Activated CD4-positive, alpha-beta T cell treated with anti-CD3 and anti-CD28 coated beads, Interleukin-2, amount 10 ng/mL, durations not matched to agents 24 days and 14 days (primary cell): ENCODE data around the gene MAGI2. TPM values are rescaled to one million over a fixed set of nuclear protein-coding genes. Genes with fewer than 3 reads are reported as not detected.

ENCODE experiments used
- DNase-seq: peaks from one replicate; pipeline ENCODE4 v3.0.0; 2022
- H3K27ac Mint-ChIP-seq: one replicate; pipeline ENCODE4 v1.8.0; 2022; ENCODE audit warnings: mild to moderate bottlenecking, mixed read lengths
- H3K27me3 Mint-ChIP-seq: one replicate; pipeline ENCODE4 v1.8.0; 2022; ENCODE audit warnings: mixed read lengths
- H3K36me3 Mint-ChIP-seq: one replicate; pipeline ENCODE4 v1.8.0; 2022; ENCODE audit warnings: low read depth, mild to moderate bottlenecking, mixed read lengths
- H3K4me1 Mint-ChIP-seq: one replicate; pipeline ENCODE4 v1.8.0; 2021; ENCODE audit warnings: mixed read lengths
- H3K4me3 Mint-ChIP-seq: one replicate; pipeline ENCODE4 v1.8.0; 2022; ENCODE audit warnings: mild to moderate bottlenecking, moderate library complexity, mixed read lengths
- H3K9me3 Mint-ChIP-seq: one replicate; pipeline ENCODE4 v1.8.0; 2021; ENCODE audit warnings: mixed read lengths
- intact Hi-C: fragments of 100-400 bp; cut with micrococcal nuclease; formaldehyde crosslinking; loops from one replicate; pipeline ENCODE4 v1.15.1; 2023
- total RNA-seq: library from RNA; stranded (reverse); gene quantifications from 2 replicates; pipeline ENCODE4 v1.2.3, GENCODE V29; 2022

Gene MAGI2
- total RNA-seq, 1 donor from 2014 or later, result 0.12 TPM

GRCh38 chr7:78080811-78081210 is 1372.7 kb downstream of the MAGI2 start:
- intact Hi-C loops, result no loop called here
- no peaks in the 10 kb centered on the region for H3K4me1 Mint-ChIP-seq
- H3K27ac Mint-ChIP-seq, result no peak overlapping the region
- no peaks in the 10 kb centered on the region for H3K9me3 Mint-ChIP-seq
- DNase-seq, result no peak
- peaks cover 10% of the 10 kb centered on the region for H3K27me3 Mint-ChIP-seq
- no peak overlapping the region for H3K4me3 Mint-ChIP-seq
- no peaks in the 10 kb centered on the region for H3K36me3 Mint-ChIP-seq

DNA sequence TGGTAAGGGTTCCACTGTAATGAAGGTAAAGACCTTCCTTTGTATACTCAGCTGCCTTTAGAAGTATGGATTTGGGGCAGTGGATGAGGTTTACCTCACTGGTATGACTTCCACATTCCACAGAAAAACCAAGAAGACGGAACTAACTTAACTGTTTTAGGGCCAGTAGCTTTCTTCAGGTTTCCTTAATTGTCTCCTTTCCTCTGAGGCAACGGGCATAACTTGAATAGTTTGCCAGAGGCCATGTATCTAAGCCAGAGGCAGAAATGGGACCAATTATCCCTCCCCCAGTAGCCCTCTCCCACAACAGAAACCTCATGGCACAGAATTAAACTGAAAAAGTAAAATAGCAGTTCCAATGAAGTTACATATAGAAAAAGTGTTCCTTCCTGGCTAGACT is 1373.2 kb downstream of the MAGI2 start:
- Mint-ChIP-seq H3K4me1 (no peaks in the 10 kb centered on the region), H3K4me3 (no peak overlapping the region), H3K9me3 (no peaks in the 10 kb centered on the region), H3K36me3 (no peaks in the 10 kb centered on the region), H3K27me3 (peaks cover 10% of the 10 kb centered on the region), H3K27ac (no peak overlapping the region)
- no peak for DNase-seq
- intact Hi-C loops, result no loop called here

- no peaks in the 10 kb centered on the region for H3K9me3 Mint-ChIP-seq
- intact Hi-C loops, result no loop called here
- no peak overlapping the region for H3K4me3 Mint-ChIP-seq
- H3K36me3 Mint-ChIP-seq, result no peaks in the 10 kb centered on the region
- no peaks in the 10 kb centered on the region for H3K4me1 Mint-ChIP-seq
- DNase-seq, result no peak
- peaks cover 6% of the 10 kb centered on the region for H3K27me3 Mint-ChIP-seq
- H3K27ac Mint-ChIP-seq, result no peak overlapping the region
Observed at GRCh38 chr7:78074713-78075112, 1378.8 kb downstream of the MAGI2 start.

DNA sequence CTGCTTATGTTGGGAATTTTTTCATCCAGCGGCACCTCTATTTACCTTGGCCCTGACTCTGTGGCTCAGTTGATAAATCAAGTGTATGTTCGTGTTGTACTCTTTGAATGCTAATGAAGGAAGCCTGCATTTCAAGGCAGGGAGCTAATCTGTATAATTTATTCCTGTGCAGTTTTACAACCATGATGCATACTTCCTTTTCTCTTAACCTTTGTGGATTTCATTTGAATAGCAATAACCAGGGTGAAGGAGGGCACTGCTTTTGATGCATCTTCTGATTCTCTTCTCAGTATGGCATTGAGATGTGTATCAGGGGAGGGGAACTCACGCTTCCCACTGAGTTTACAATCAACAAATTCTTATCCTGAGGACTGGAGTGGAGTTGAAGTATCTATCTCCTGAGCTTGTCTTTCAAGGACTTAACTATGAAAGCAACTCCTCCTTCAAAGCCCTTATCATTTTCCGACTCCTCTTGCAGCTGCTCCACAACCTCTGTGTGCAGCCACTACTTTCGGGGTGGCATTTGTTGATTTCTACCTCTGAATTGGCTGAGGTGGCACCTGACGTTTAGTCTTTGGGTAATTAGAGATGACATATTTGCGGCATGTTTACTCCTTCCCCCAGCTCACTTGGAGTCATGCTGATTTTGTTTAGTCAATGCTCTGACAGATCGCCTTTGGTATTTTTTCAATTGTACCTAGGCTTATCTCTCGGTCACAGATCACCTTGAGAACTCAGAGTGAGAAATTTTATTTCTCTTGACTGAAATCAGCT is 1379.7 kb downstream of the MAGI2 start:
- intact Hi-C loops, result no loop called here
- H3K27ac Mint-ChIP-seq, result no peak overlapping the region
- peaks cover under 1% of the 10 kb centered on the region for H3K27me3 Mint-ChIP-seq
- no peak for DNase-seq
- no peaks in the 10 kb centered on the region for H3K9me3 Mint-ChIP-seq
- no peaks in the 10 kb centered on the region for H3K4me1 Mint-ChIP-seq
- H3K36me3 Mint-ChIP-seq, result no peaks in the 10 kb centered on the region
- no peak overlapping the region for H3K4me3 Mint-ChIP-seq

- no peak overlapping the region for H3K4me3 Mint-ChIP-seq
- H3K4me1 Mint-ChIP-seq, result no peaks in the 10 kb centered on the region
- H3K36me3 Mint-ChIP-seq, result no peaks in the 10 kb centered on the region
- H3K27ac Mint-ChIP-seq, result no peak overlapping the region
- no peaks in the 10 kb centered on the region for H3K27me3 Mint-ChIP-seq
- intact Hi-C loops, result no loop called here
- no peaks in the 10 kb centered on the region for H3K9me3 Mint-ChIP-seq
- no peak for DNase-seq
Observed at GRCh38 chr7:78072201-78072590, 1381.3 kb downstream of the MAGI2 start.

DNA sequence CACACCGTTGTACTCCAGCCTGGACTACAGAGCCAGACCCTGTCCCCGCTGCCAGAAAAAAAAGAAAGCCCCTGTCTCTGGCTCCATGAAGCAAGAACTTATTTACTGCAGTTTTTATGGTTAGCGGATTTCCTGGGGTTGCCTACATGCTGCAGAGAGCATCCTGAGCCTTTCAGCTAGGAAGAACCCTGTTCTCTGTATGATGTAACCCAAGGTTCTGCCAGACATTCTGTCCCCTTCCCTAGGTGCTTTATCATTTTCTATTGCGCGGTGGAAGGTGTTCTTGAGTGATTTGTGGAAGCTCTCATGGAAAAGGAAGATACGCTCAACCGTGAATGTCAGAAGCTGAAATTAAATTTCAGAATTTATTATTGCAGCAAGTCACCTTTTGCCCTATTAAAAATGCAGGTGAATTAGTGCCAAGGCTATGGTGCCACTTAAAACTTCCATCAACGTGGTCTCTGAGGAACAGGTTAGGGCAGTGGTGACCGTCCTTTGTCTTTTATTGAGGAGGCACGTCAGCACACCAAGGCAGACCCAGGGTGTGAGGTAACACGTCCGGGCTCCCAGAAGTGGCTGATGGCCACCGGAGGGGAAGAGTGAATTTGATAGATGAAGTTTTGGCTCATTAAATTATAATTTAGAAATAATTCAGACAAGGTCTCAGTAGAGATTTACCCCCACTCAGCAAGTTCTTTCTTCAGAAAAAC is 1381.8 kb downstream of the MAGI2 start:
- H3K4me3 Mint-ChIP-seq, result no peak overlapping the region
- H3K4me1 Mint-ChIP-seq, result no peaks in the 10 kb centered on the region
- H3K36me3 Mint-ChIP-seq, result no peaks in the 10 kb centered on the region
- H3K27ac Mint-ChIP-seq, result no peak overlapping the region
- H3K9me3 Mint-ChIP-seq, result no peaks in the 10 kb centered on the region
- no peaks in the 10 kb centered on the region for H3K27me3 Mint-ChIP-seq
- DNase-seq, result no peak
- intact Hi-C loops, result no loop called here

DNA sequence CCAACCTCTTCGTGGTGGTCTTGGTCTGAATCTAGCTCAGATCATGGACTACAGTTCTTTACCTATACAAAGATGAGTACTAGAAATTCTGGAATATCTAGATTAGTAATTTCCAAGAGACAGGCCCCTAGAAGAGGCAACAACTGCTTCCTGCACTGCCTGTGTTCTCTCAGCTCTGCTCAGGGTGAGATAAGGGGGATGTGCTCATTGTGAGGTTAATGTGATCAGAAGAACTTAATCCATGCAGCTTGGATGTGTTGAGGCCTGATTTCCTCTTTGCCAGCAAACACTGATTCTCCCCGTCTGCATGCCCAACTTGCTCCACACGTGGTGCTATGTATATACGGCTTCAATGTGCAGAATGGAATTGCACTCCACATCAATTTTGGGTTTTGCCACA is 1386.9 kb downstream of the MAGI2 start:
- no peaks in the 10 kb centered on the region for H3K4me1 Mint-ChIP-seq
- H3K27me3 Mint-ChIP-seq, result no peaks in the 10 kb centered on the region
- H3K36me3 Mint-ChIP-seq, result no peaks in the 10 kb centered on the region

DNA sequence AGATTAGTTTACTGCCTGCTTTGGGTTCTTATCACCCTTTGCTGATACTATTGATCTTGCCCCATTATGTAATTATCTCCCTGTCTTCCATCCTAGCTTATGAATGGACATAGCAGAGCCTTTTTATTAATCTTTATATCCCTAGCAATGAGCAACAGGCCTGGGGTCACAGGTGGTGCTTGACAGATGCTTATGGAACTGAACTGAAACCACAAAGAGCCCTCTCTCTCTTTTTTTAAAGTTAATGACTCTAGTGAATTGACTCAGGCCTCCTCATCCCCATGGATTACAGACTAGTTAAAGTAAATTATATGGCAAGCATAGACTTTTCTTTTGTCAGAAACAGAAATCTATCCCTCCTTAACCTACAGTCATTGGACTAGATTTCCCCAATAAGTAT is 1389.7 kb downstream of the MAGI2 start:
- Mint-ChIP-seq H3K4me1 (no peaks in the 10 kb centered on the region), H3K4me3 (no peak overlapping the region), H3K27ac (no peak overlapping the region), H3K36me3 (no peaks in the 10 kb centered on the region), H3K9me3 (no peaks in the 10 kb centered on the region), H3K27me3 (peaks cover 8% of the 10 kb centered on the region)
- intact Hi-C loops, result no loop called here
- DNase-seq, result no peak

More for the DNA sequence above, 1386.9 kb downstream of the MAGI2 start:
- no peak for DNase-seq
- no peaks in the 10 kb centered on the region for H3K9me3 Mint-ChIP-seq
- intact Hi-C loops, result no loop called here
- H3K27ac Mint-ChIP-seq, result no peak overlapping the region
- H3K4me3 Mint-ChIP-seq, result no peak overlapping the region

GRCh38 chr7:78062214-78062613 is 1391.3 kb downstream of the MAGI2 start:
- no peak for DNase-seq
- no peak overlapping the region for H3K27ac Mint-ChIP-seq
- no peaks in the 10 kb centered on the region for H3K4me1 Mint-ChIP-seq
- peaks cover 8% of the 10 kb centered on the region for H3K27me3 Mint-ChIP-seq
- intact Hi-C loops, result no loop called here
- no peak overlapping the region for H3K4me3 Mint-ChIP-seq
- H3K9me3 Mint-ChIP-seq, result no peaks in the 10 kb centered on the region
- H3K36me3 Mint-ChIP-seq, result no peaks in the 10 kb centered on the region

DNA sequence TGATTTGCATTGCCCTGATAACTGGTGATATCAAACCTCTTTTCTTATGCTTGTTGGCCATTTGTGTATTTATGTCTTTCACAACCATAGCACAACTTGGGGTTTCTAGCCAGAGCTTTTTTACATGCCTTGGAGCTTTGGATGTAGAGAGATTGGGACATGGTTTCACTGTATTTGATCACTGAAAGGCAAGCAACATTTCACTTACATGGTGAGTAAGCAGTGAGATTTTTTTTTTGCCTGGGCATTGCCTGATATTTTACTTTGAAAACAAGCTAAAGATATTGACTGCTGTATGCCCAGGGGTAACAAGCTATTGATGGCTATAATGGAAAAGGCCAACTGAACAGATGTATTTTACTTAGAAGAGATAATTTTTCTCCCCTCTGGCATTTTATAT is 1395.9 kb downstream of the MAGI2 start:
- intact Hi-C loops, result no loop called here
- Mint-ChIP-seq H3K4me3 (no peak overlapping the region), H3K36me3 (no peaks in the 10 kb centered on the region), H3K4me1 (no peaks in the 10 kb centered on the region), H3K27ac (no peak overlapping the region), H3K9me3 (no peaks in the 10 kb centered on the region), H3K27me3 (peaks cover 8% of the 10 kb centered on the region)
- DNase-seq, result no peak

- no peaks in the 10 kb centered on the region for H3K4me1 Mint-ChIP-seq
- H3K27me3 Mint-ChIP-seq, result peaks cover 7% of the 10 kb centered on the region
- no peaks in the 10 kb centered on the region for H3K36me3 Mint-ChIP-seq
- intact Hi-C loops, result no loop called here
- no peak overlapping the region for H3K27ac Mint-ChIP-seq
- no peak overlapping the region for H3K4me3 Mint-ChIP-seq
- no peak for DNase-seq
- H3K9me3 Mint-ChIP-seq, result no peaks in the 10 kb centered on the region
Observed at GRCh38 chr7:78055599-78055998, 1397.9 kb downstream of the MAGI2 start.

- no peak overlapping the region for H3K4me3 Mint-ChIP-seq
- DNase-seq, result no peak
- no peaks in the 10 kb centered on the region for H3K36me3 Mint-ChIP-seq
- no peaks in the 10 kb centered on the region for H3K9me3 Mint-ChIP-seq
- H3K27ac Mint-ChIP-seq, result no peak overlapping the region
- H3K4me1 Mint-ChIP-seq, result no peaks in the 10 kb centered on the region
- intact Hi-C loops, result no loop called here
- peaks cover 3% of the 10 kb centered on the region for H3K27me3 Mint-ChIP-seq
Observed at GRCh38 chr7:78055001-78055573, 1398.4 kb downstream of the MAGI2 start.

DNA sequence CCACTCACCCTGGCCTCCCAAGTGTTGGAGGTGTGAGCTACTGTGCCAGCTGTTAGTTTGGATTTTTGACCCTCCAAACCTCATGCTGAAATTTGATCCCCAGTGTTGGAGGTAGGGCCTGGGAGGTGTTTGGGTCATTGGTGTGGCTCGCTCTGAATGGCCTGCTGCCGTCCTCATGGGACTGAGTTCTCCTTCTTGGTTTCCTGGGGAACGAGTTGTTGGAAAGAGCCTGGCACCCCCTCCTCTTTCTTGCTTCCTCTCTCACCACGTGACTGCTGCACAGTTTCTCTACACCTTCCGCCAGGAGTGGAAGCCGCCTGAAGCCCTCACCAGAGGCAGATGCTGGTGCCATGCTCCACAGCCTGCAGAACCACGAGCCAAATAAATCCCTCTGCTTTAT is 1401.4 kb downstream of the MAGI2 start:
- DNase-seq, result no peak
- Mint-ChIP-seq H3K4me3 (no peak overlapping the region), H3K9me3 (no peaks in the 10 kb centered on the region), H3K27me3 (no peaks in the 10 kb centered on the region), H3K36me3 (no peaks in the 10 kb centered on the region), H3K4me1 (no peaks in the 10 kb centered on the region), H3K27ac (no peak overlapping the region)
- intact Hi-C loops, result no loop called here

GRCh38 chr7:78047800-78048199 is 1405.7 kb downstream of the MAGI2 start:
- Mint-ChIP-seq H3K4me3 (no peak overlapping the region), H3K27me3 (no peaks in the 10 kb centered on the region), H3K36me3 (no peaks in the 10 kb centered on the region), H3K4me1 (no peaks in the 10 kb centered on the region), H3K9me3 (no peaks in the 10 kb centered on the region), H3K27ac (no peak overlapping the region)
- DNase-seq, result no peak
- intact Hi-C loops, result no loop called here
